ENCODE data around the gene CCDC69.

Gene CCDC69

GRCh38 chr5:151140686-151141459 lies 83.0 kb downstream of the CCDC69 start:
- H3K4me3 ChIP-seq (ENCODE audit: low read depth, low read length): no peak overlapping the region
- no peak for TF ChIP-seq CTCF (IDR thresholded peaks at IDR 0.05; ENCODE audit: low read depth, low read length)

GRCh38 chr5:151139646-151140045 lies 84.2 kb downstream of the CCDC69 start:
- H3K4me3 ChIP-seq (ENCODE audit: low read depth, low read length): no peak overlapping the region
- TF ChIP-seq CTCF (IDR thresholded peaks at IDR 0.05; ENCODE audit: low read depth, low read length): no peak

- TF ChIP-seq CTCF (IDR thresholded peaks at IDR 0.05; ENCODE audit: low read depth, low read length): no peak
- H3K4me3 ChIP-seq (ENCODE audit: low read depth, low read length): no peak overlapping the region
Observed at GRCh38 chr5:151139015-151139414, 84.9 kb downstream of the CCDC69 start.

GRCh38 chr5:151138114-151138513 lies 85.8 kb downstream of the CCDC69 start:
- no peak for TF ChIP-seq CTCF (IDR thresholded peaks at IDR 0.05; ENCODE audit: low read depth, low read length)

DNA sequence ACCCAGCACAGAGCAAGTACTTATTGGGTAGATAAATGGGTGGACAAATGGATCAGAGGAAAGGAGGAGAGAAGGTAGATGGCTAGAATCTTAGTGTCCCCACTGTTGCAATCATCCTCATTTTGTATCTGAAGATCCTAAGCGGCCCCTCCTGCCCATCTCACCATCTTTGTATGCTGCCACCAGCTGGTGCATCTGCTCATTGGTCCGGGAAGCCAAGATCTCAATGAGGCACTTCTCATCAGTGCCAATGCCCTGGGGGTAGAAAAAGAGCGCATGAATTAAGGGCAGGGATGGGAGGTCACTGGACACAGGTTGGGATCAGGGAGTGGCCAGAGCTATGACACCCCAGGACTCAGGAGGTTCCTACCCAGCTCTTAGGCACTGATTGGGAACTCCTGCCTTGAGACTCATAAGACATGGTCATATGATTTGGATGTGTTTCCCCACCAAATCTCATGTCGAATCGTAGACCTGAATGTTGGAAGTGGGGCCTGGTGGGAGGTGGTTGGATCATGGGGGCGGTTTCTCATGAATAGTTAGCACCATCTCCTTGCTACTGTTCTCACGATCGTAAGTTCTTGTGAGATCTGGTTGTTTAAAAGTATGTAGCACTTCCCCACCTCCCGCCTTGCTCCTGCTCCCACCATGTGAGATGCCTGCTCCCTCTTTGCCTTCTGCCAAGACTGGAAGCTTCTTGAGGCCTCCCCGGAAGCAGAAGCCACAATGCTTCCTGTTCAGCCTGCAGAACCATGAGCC lies 86.6 kb downstream of the CCDC69 start:
- H3K4me3 ChIP-seq (ENCODE audit: low read depth, low read length): no peak overlapping the region
- TF ChIP-seq CTCF (IDR thresholded peaks at IDR 0.05; ENCODE audit: low read depth, low read length): no peak

More at GRCh38 chr5:151138114-151138513, 85.8 kb downstream of the CCDC69 start:
- H3K4me3 ChIP-seq (ENCODE audit: low read depth, low read length): no peak overlapping the region

GRCh38 chr5:151134228-151134627 lies 89.7 kb downstream of the CCDC69 start:
- no peak overlapping the region for H3K4me3 ChIP-seq (ENCODE audit: low read depth, low read length)
- TF ChIP-seq CTCF (IDR thresholded peaks at IDR 0.05; ENCODE audit: low read depth, low read length): no peak

DNA sequence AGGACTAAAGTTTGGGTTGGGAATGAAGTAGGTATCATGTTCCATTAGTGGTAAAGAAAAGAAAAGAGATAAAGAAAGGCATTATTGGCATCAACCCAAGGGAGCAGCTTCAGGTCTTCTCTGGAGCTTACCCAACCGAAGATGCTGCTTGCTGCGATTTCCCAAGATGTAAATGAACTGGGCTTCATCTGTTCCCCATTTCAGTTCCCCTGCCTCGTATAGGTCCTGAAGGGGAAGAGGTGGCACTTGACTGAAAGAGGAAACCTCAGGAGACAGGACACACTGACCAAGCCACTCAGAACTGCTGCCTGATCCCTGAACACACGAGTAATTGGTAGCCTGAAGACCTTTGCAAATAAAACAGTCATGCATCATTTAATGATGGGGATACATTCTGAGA lies 90.9 kb downstream of the CCDC69 start:
- TF ChIP-seq CTCF (IDR thresholded peaks at IDR 0.05; ENCODE audit: low read depth, low read length): no peak
- H3K4me3 ChIP-seq (ENCODE audit: low read depth, low read length): no peak overlapping the region

All from WI38 (cell line).